IPS-11a (cell line): ENCODE data around the gene LSP1.
"Not testable (repeated sequence)": the region's sequence is repeated elsewhere in the genome, so short reads cannot be mapped to it uniquely, and the experiment has no call there.

Source experiments
- H3K4me3 ChIP-seq: one replicate; pipeline ENCODE4 v1.5.1; 2013; ENCODE audit warnings: low read depth, low read length, control low read depth

The LSP1 gene

DNA sequence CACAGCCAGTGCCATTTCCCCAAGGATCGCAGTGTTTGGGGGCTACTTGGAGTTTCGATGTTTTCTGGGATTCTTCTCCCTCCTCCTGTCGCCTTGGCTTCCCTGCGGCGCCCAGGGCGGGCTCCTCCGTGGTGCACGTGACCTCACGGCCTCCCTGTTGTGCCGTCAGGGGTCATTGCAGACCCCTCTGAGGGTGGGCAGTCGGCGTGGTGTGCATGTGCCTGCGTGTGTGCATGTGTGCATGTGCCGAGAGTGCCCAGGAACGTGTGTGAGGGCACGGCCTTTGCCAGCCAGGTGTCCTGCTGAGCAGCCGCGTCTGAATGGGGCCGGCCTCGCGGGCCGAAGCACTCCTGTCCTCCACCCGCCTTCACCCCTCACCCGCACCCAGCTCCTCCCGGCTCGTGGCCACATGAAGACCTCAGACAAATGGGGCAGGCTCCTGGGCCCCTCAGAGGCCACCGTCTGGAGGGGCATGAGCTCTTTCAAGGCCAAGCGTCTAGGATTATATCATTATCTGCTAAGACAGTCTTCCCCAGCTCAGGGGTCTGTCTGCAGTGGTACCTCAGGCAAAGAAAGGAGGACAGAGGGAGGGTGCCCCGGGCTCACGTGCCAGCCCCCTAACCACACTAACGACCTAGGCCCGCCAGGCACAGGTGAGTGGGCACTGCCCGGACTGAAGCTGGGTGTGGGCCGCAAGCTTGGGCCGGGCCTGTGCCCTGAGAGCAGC lies 84.9 kb downstream of the LSP1 start:
- H3K4me3 ChIP-seq: no peak overlapping the region

DNA sequence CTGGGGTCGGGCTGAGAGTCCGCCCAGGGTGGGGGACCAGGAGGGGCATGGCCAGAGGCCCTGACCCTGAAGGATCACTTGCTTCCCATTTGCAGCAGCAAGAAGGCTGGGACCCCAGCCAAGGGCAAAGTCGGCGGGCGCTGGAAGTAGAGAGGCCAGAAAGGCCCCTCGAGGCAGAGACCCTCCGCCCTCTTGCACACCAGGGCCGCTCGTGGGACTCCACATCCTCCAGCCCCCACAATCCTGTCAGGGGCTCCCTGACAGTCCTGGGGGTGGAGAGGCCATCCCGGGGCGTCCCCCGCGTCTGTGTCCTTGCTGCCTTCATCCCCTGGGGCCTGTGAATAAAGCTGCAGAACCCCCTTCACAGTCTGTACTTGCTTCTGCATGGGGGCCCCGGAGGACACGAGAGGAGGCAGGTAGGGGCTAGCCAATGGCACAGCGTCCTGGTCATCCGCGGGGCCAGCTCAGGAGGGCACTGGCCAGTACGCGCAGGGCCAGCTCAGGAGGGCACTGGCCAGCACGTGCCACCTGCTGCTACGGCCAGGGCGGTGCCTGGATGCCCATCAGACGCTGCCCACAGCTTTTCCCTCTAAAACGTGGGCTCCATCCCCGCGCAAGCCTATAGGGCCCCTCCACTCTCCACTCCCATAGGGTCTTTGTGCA lies 85.6 kb downstream of the LSP1 start:
- H3K4me3 ChIP-seq: no peak overlapping the region

DNA sequence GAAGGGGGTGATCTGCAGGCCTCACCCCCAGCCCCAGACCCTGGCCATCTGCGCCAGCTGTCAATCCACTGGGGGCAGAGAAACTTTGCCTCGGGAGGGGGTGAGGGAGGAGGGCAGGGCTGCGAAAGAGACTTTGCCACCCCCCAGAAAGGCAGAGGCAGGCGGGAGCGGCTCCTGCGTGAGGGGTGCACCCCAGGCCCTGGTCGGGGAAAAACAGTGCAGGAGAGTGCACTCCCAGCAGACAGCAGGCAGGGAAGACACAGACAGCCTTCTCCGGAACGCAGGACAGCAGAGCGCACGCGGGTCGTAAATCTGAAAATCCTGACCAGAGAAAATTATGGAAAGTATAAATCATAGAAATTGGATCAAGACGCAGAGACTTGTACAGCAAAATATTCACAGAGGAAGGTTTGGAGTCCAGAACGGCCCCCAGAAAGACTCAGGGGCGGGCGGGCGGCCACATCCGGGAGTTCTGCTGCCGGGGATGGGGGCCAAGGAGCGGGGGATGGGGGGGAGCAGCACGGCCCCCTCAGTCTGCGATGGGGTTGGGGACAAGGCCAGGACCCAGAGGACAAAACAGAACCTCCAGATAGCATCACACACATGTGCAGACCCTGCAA lies 86.2 kb downstream of the LSP1 start:
- no peak overlapping the region for H3K4me3 ChIP-seq

DNA sequence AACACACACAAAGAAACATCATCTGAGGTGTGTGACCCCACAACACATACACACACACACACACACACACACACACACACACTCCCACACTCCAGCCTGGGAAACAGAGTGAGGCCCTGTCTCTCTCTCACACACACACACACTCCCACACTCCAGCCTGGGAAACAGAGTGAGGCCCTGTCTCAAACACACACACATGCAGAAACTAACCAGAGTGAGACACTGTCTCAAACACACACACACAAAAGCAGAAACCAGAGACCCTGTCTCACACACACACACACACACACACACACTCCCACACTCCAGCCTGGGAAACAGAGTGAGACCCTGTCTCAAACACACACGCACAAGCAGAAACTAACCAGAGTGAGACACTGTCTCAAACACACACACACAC lies 86.9 kb downstream of the LSP1 start:
- not testable (repeated sequence) for H3K4me3 ChIP-seq
